Small intestine (tissue), 7 donors: ENCODE results near the gene ARHGDIG. TPM values are rescaled to one million over a fixed set of nuclear protein-coding genes. Genes with fewer than 3 reads are reported as not detected.

ENCODE experiments used
- DNase-seq, 2 donors: peaks; one replicate each; pipeline versions ENCODE4 v3.0.0 to v3.0.0-alpha.2; 2013
- FAIRE-seq: peaks from 2 replicates; lab custom pipeline; 2012; peaks lifted over from hg19 to GRCh38; lab: Jason Lieb, UNC
- H3K27ac ChIP-seq, 3 donors: one replicate each; pipeline ENCODE4 v1.5.1; 2013; ENCODE audit warnings: low read length in 2 of 3, mild to moderate bottlenecking in 2 of 3, control low read depth in 1 of 3, inconsistent platforms in 1 of 3, low read depth in 1 of 3, moderate library complexity in 1 of 3
- H3K27me3 ChIP-seq, 3 donors: one replicate each; pipeline ENCODE4 v1.6.1; 2013; ENCODE audit warnings: low read length in 3 of 3, inconsistent platforms in 1 of 3; ENCODE audit not compliant: control insufficient read depth in 3 of 3, insufficient read depth in 3 of 3
- H3K36me3 ChIP-seq, 3 donors: one replicate each; pipeline ENCODE4 v1.6.1; 2013; ENCODE audit warnings: low read length in 3 of 3, inconsistent platforms in 1 of 3, low read depth in 1 of 3, mild to moderate bottlenecking in 1 of 3, moderate library complexity in 1 of 3; ENCODE audit not compliant: control insufficient read depth in 3 of 3, insufficient read depth in 2 of 3
- H3K4me1 ChIP-seq, 3 donors: one replicate each; pipeline ENCODE4 v1.6.1; 2013; ENCODE audit warnings: low read length in 2 of 3, inconsistent platforms in 1 of 3, low read depth in 1 of 3, mild to moderate bottlenecking in 1 of 3, moderate library complexity in 1 of 3; ENCODE audit not compliant: control insufficient read depth in 3 of 3, insufficient read depth in 2 of 3
- H3K4me3 ChIP-seq, 3 donors: one replicate each; pipeline ENCODE4 v1.5.1; 2013; ENCODE audit warnings: low read length in 3 of 3, control low read depth in 1 of 3, inconsistent platforms in 1 of 3, low read depth in 1 of 3, mild to moderate bottlenecking in 1 of 3, moderate library complexity in 1 of 3
- H3K9me3 ChIP-seq, 2 donors: one replicate each; pipeline ENCODE4 v1.6.1; 2013; ENCODE audit warnings: low read depth in 1 of 2, low read length in 1 of 2; ENCODE audit not compliant: control insufficient read depth in 2 of 2, insufficient read depth in 1 of 2
- WGBS, 3 donors: extraction: QIAGEN DNeasy Blood & Tissue Kit; methylation state at CpG; one replicate each; pipeline ENCODE4 v1.1.7; 2013; 5-methylcytosine and 5-hydroxymethylcytosine counted together
- polyA plus RNA-seq, 4 donors: library from polyadenylated mRNA; stranded (reverse) in 3 of 4; unstranded in 1 of 4; fragments of 200-250 nt in 3 of 4; fragments of 120-200 nt in 1 of 4; gene quantifications; one replicate each; pipeline versions ENCODE4 v1.2.1 to v1.2.3, GENCODE V29; 2013
- donor health status: healthy with polysubstance abuse.
- donor health status: control.
- donor health status: control.
- donor health status: Bipolar disorder and iron deficiency.
- donor health status: healthy.

The ARHGDIG gene
- polyA plus RNA-seq, 4 donors, result 0.32 to 81.6 (median 14.2) TPM

GRCh38 chr16:306911-307370 lies 26.6 kb downstream of the ARHGDIG start:
- Histone ChIP-seq H3K27me3 (no peaks in the 10 kb centered on the region), H3K4me3 (no peak overlapping the region), H3K36me3 (peaks cover 8 to 91% (median 9%) of the 10 kb centered on the region in 3 donors), H3K4me1 (no peaks in the 10 kb centered on the region), H3K9me3 (no peaks in the 10 kb centered on the region), H3K27ac (no peak overlapping the region)
- no peak for FAIRE-seq
- DNase-seq, result no peak
- 91% methylated on average over 17 of the region's 17 CpGs for WGBS, 3 donors

- no peaks in the 10 kb centered on the region for H3K9me3 ChIP-seq
- no peak overlapping the region for H3K27ac ChIP-seq
- H3K4me1 ChIP-seq, result no peaks in the 10 kb centered on the region
- H3K4me3 ChIP-seq, result no peak overlapping the region
- FAIRE-seq, result no peak
- H3K36me3 ChIP-seq, result peaks cover 9 to 91% (median 9%) of the 10 kb centered on the region in 3 donors
- DNase-seq, result no peak
- H3K27me3 ChIP-seq, result no peaks in the 10 kb centered on the region
- 80 to 87% (median 85%) methylated on average over 20 to 21 of the region's 21 CpGs for WGBS, 3 donors
These were observed 27.4 kb downstream of the ARHGDIG start for GRCh38 chr16:307691-308312.

- Histone ChIP-seq H3K27ac (no peak overlapping the region), H3K9me3 (no peaks in the 10 kb centered on the region), H3K4me3 (no peak overlapping the region), H3K4me1 (no peaks in the 10 kb centered on the region), H3K27me3 (no peaks in the 10 kb centered on the region), H3K36me3 (peaks cover 9 to 92% (median 13%) of the 10 kb centered on the region in 3 donors)
- 73 to 84% (median 84%) methylated on average over 7 of the region's 7 CpGs for WGBS, 3 donors
- DNase-seq, result no peak
- no peak for FAIRE-seq
These were observed 29.1 kb downstream of the ARHGDIG start for GRCh38 chr16:309476-309875.

- peaks cover 8 to 84% (median 13%) of the 10 kb centered on the region in 3 donors for H3K36me3 ChIP-seq
These were observed 31.3 kb downstream of the ARHGDIG start for GRCh38 chr16:311725-312124.

GRCh38 chr16:314351-314750 lies 34.0 kb downstream of the ARHGDIG start:
- 96 to 98% (median 96%) methylated on average over 16 of the region's 16 CpGs for WGBS, 3 donors
- no peaks in the 10 kb centered on the region for H3K9me3 ChIP-seq
- no peak overlapping the region for H3K27ac ChIP-seq
- no peak overlapping the region for H3K4me3 ChIP-seq
- no peak for DNase-seq
- no peak for FAIRE-seq
- no peaks in the 10 kb centered on the region for H3K4me1 ChIP-seq
- H3K36me3 ChIP-seq, result peaks cover 7 to 84% (median 9%) of the 10 kb centered on the region in 3 donors
- no peaks in the 10 kb centered on the region for H3K27me3 ChIP-seq

More at GRCh38 chr16:311725-312124, 31.3 kb downstream of the ARHGDIG start:
- WGBS, 3 donors, result 94 to 97% (median 96%) methylated on average over 15 of the region's 15 CpGs
- Histone ChIP-seq H3K4me3 (no peak overlapping the region), H3K4me1 (no peaks in the 10 kb centered on the region), H3K27ac (no peak overlapping the region), H3K9me3 (no peaks in the 10 kb centered on the region), H3K27me3 (no peaks in the 10 kb centered on the region)
- FAIRE-seq (no peak), DNase-seq (no peak)

- H3K4me1 ChIP-seq, result no peaks in the 10 kb centered on the region
- H3K4me3 ChIP-seq, result no peak overlapping the region
- peaks cover 7 to 84% (median 7%) of the 10 kb centered on the region in 3 donors for H3K36me3 ChIP-seq
- no peak overlapping the region for H3K27ac ChIP-seq
- 72 to 83% (median 83%) methylated on average over 14 of the region's 14 CpGs for WGBS, 3 donors
- H3K27me3 ChIP-seq, result no peaks in the 10 kb centered on the region
- DNase-seq (no peak), FAIRE-seq (no peak)
- no peaks in the 10 kb centered on the region for H3K9me3 ChIP-seq
These were observed 34.5 kb downstream of the ARHGDIG start for GRCh38 chr16:314795-315299.

- Histone ChIP-seq H3K27me3 (no peaks in the 10 kb centered on the region), H3K27ac (no peak overlapping the region), H3K36me3 (peaks cover 6 to 76% (median 7%) of the 10 kb centered on the region in 3 donors), H3K4me1 (no peaks in the 10 kb centered on the region), H3K4me3 (no peak overlapping the region), H3K9me3 (no peaks in the 10 kb centered on the region)
- 90 to 94% (median 91%) methylated on average over 19 of the region's 19 CpGs for WGBS, 3 donors
- FAIRE-seq, result no peak
- DNase-seq, result no peak
These were observed 36.5 kb downstream of the ARHGDIG start for GRCh38 chr16:316741-317464.

GRCh38 chr16:317583-317982 lies 37.2 kb downstream of the ARHGDIG start:
- Histone ChIP-seq H3K36me3 (peaks cover 4 to 75% (median 7%) of the 10 kb centered on the region in 3 donors), H3K4me3 (no peak overlapping the region), H3K4me1 (no peaks in the 10 kb centered on the region), H3K27ac (no peak overlapping the region), H3K27me3 (no peaks in the 10 kb centered on the region), H3K9me3 (no peaks in the 10 kb centered on the region)
- 87 to 96% (median 93%) methylated on average over 5 of the region's 5 CpGs for WGBS, 3 donors
- no peak for FAIRE-seq
- no peak for DNase-seq
